ENCODE results near the gene TULP4. TPM values are rescaled to one million over a fixed set of nuclear protein-coding genes. Genes with fewer than 3 reads are reported as not detected.
A peak's percentile ranks its signal among the peaks of the same experiment; 100 is the strongest.

The TULP4 gene
- total and polyA plus RNA-seq, 2 donors (not counting 1 experiment from before 2014, with no cell fraction given), result 16.8 to 88.2 TPM

GRCh38 chr6:158498362-158498761, 186.1 kb downstream of the TULP4 start:
- Histone ChIP-seq H3K9ac (ENCODE audit: insufficient read depth, low read length) (no peak overlapping the region), H3K4me2 (ENCODE audit: extremely low read depth, insufficient read depth, low read length) (no peak overlapping the region), H3K36me3 (ENCODE audit: control insufficient read depth, insufficient read depth, low read length) (peaks cover 7% of the 10 kb centered on the region), H3K79me2 (ENCODE audit: control insufficient read depth, insufficient read depth, low read length) (no peaks in the 10 kb centered on the region), H3K9me3 (ENCODE audit: control insufficient read depth, insufficient read depth, low read depth, low read length) (no peaks in the 10 kb centered on the region), H4K20me1 (ENCODE audit: control insufficient read depth, extremely low read depth, insufficient read depth, low read length) (no peaks in the 10 kb centered on the region), H3K27me3 (ENCODE audit: control insufficient read depth, insufficient read depth, low read length) (no peaks in the 10 kb centered on the region), H2AFZ (ENCODE audit: low read length) (no peak overlapping the region), H3K4me3 (replicated peaks in 1 of 4; ENCODE audit: control extremely low read depth in 1 of 4, insufficient read depth in 1 of 4, low read depth in 3 of 4, low read length in 4 of 4) (no peak overlapping the region), H3K27ac (ENCODE audit: insufficient read depth, low read length) (no peak overlapping the region), H3K4me1 (ENCODE audit: control insufficient read depth, extremely low read depth, insufficient read depth, low read length) (peaks cover 3% of the 10 kb centered on the region)
- DNase-seq (ENCODE audit: low read depth in 2 of 2), result no peak
- TF ChIP-seq EZH2 (IDR thresholded peaks at IDR 0.05; ENCODE audit: low read length, missing control alignments), result no peak
- TF ChIP-seq CTCF (conservative IDR thresholded peaks at IDR 0.05 in 1 of 2, IDR thresholded peaks at IDR 0.05 in 1 of 2; ENCODE audit: low read depth in 1 of 2, low read length in 2 of 2), result no peak

- H3K79me2 ChIP-seq (ENCODE audit: control insufficient read depth, insufficient read depth, low read length), result no peaks in the 10 kb centered on the region
- H3K27ac ChIP-seq (ENCODE audit: insufficient read depth, low read length), result no peak overlapping the region
- H3K4me1 ChIP-seq (ENCODE audit: control insufficient read depth, extremely low read depth, insufficient read depth, low read length), result peaks cover 3% of the 10 kb centered on the region
- no peak overlapping the region for H2AFZ ChIP-seq (ENCODE audit: low read length)
- H3K36me3 ChIP-seq (ENCODE audit: control insufficient read depth, insufficient read depth, low read length), result peaks cover 2% of the 10 kb centered on the region
- TF ChIP-seq CTCF (conservative IDR thresholded peaks at IDR 0.05 in 1 of 2, IDR thresholded peaks at IDR 0.05 in 1 of 2; ENCODE audit: low read depth in 1 of 2, low read length in 2 of 2) (no peak), EZH2 (IDR thresholded peaks at IDR 0.05; ENCODE audit: low read length, missing control alignments) (no peak)
- no peak overlapping the region for H3K4me3 ChIP-seq (replicated peaks in 1 of 4; ENCODE audit: control extremely low read depth in 1 of 4, insufficient read depth in 1 of 4, low read depth in 3 of 4, low read length in 4 of 4)
- H3K4me2 ChIP-seq (ENCODE audit: extremely low read depth, insufficient read depth, low read length), result no peak overlapping the region
- H3K9me3 ChIP-seq (ENCODE audit: control insufficient read depth, insufficient read depth, low read depth, low read length), result no peaks in the 10 kb centered on the region
- H4K20me1 ChIP-seq (ENCODE audit: control insufficient read depth, extremely low read depth, insufficient read depth, low read length), result no peaks in the 10 kb centered on the region
- no peaks in the 10 kb centered on the region for H3K27me3 ChIP-seq (ENCODE audit: control insufficient read depth, insufficient read depth, low read length)
- DNase-seq (ENCODE audit: low read depth in 2 of 2), result no peak
- H3K9ac ChIP-seq (ENCODE audit: insufficient read depth, low read length), result no peak overlapping the region
Observed at GRCh38 chr6:158499601-158500000, 187.3 kb downstream of the TULP4 start.

GRCh38 chr6:158500016-158500735, 187.9 kb downstream of the TULP4 start:
- no peak overlapping the region for H2AFZ ChIP-seq (ENCODE audit: low read length)
- H3K4me3 ChIP-seq (replicated peaks in 1 of 4; ENCODE audit: control extremely low read depth in 1 of 4, insufficient read depth in 1 of 4, low read depth in 3 of 4, low read length in 4 of 4), result no peak overlapping the region
- peak; percentile 25 to 49 for DNase-seq (ENCODE audit: low read depth in 2 of 2)
- TF ChIP-seq EZH2 (IDR thresholded peaks at IDR 0.05; ENCODE audit: low read length, missing control alignments) (no peak), CTCF (conservative IDR thresholded peaks at IDR 0.05 in 1 of 2, IDR thresholded peaks at IDR 0.05 in 1 of 2; ENCODE audit: low read depth in 1 of 2, low read length in 2 of 2) (no peak)
- no peak overlapping the region for H3K27ac ChIP-seq (ENCODE audit: insufficient read depth, low read length)
- no peak overlapping the region for H3K9ac ChIP-seq (ENCODE audit: insufficient read depth, low read length)
- no peaks in the 10 kb centered on the region for H3K27me3 ChIP-seq (ENCODE audit: control insufficient read depth, insufficient read depth, low read length)
- H3K4me1 ChIP-seq (ENCODE audit: control insufficient read depth, extremely low read depth, insufficient read depth, low read length), result peaks cover 3% of the 10 kb centered on the region
- H3K4me2 ChIP-seq (ENCODE audit: extremely low read depth, insufficient read depth, low read length), result no peak overlapping the region
- no peaks in the 10 kb centered on the region for H3K79me2 ChIP-seq (ENCODE audit: control insufficient read depth, insufficient read depth, low read length)
- H3K36me3 ChIP-seq (ENCODE audit: control insufficient read depth, insufficient read depth, low read length), result peaks cover 2% of the 10 kb centered on the region
- H3K9me3 ChIP-seq (ENCODE audit: control insufficient read depth, insufficient read depth, low read depth, low read length), result no peaks in the 10 kb centered on the region
- no peaks in the 10 kb centered on the region for H4K20me1 ChIP-seq (ENCODE audit: control insufficient read depth, extremely low read depth, insufficient read depth, low read length)

All from fibroblast of lung (primary cell).